Measurements from ENCODE around the gene FGF18. TPM values are rescaled to one million over a fixed set of nuclear protein-coding genes. Genes with fewer than 3 reads are reported as not detected.
A peak's percentile ranks its signal among the peaks of the same experiment; 100 is the strongest.

FGF18 gene
- total RNA-seq, 1 experiment from 2014 or later: 2.1 TPM

DNA sequence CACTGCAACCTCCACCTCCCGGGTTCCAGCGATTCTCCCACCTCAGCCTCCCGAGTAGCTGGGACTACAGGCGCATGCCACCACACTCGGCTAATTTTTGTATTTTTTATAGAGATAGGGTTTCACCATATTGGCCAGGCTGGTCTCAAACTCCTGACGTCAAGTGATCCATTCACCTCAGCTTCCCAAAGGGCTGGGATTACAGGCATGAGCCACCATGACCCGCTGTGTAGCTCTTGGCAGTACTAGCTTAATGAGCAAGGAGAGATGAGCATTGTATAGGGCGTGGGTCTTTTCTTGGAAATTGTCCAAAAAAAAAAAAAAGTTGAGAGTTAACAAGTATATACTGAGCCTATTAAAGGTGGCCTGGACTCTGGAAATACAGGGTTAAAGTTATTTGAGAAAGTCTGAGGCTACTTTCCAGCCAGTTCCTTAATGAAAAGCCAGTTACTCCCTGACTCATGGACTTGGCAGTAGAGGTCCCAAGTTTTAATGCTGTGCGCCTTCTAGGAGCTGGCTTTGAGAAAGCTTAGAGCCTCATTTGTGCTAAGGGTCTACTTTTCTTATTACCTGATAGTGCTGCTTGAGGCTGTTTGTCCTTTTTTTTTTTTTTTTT, 4.2 kb upstream of the FGF18 start:
- POLR2A ChIA-PET: interaction anchor here (0.5 to 0.6 kb wide), 2 partner anchors 26 to 591 kb away, joined by 3 to 4 read pairs; partner anchors contain the start of gene FBXW11
- H3K36me3 ChIP-seq (ENCODE audit: control insufficient read depth, insufficient read depth, low read length): peaks cover 2% of the 10 kb centered on the region; the same call in 1 of the 2 replicates
- H3K4me1 ChIP-seq: no peaks in the 10 kb centered on the region
- DNase-seq: no peak
- BruUV-seq (replicated peaks): no TSS peak
- peaks cover 96% of the 10 kb centered on the region for H3K36me3 Mint-ChIP-seq (ENCODE audit: insufficient read depth, unreplicated experiment)
- CTCF ChIA-PET: interaction anchor here (0.6 kb wide), 1 partner anchor 142 kb away, joined by 4 read pairs; no protein-coding TSS in a partner anchor
- no peak overlapping the region for H3K4me3 Mint-ChIP-seq (ENCODE audit: unreplicated experiment)
- no peak overlapping the region for H3K4me3 ChIP-seq (ENCODE audit: low read depth, low read length)
- H3K27me3 ChIP-seq (replicated peaks; ENCODE audit: control insufficient read depth, insufficient read depth, low read length): no peaks in the 10 kb centered on the region
- TF ChIP-seq, protein P1, sequence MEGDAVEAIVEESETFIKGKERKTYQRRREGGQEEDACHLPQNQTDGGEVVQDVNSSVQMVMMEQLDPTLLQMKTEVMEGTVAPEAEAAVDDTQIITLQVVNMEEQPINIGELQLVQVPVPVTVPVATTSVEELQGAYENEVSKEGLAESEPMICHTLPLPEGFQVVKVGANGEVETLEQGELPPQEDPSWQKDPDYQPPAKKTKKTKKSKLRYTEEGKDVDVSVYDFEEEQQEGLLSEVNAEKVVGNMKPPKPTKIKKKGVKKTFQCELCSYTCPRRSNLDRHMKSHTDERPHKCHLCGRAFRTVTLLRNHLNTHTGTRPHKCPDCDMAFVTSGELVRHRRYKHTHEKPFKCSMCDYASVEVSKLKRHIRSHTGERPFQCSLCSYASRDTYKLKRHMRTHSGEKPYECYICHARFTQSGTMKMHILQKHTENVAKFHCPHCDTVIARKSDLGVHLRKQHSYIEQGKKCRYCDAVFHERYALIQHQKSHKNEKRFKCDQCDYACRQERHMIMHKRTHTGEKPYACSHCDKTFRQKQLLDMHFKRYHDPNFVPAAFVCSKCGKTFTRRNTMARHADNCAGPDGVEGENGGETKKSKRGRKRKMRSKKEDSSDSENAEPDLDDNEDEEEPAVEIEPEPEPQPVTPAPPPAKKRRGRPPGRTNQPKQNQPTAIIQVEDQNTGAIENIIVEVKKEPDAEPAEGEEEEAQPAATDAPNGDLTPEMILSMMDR (IDR thresholded peaks at IDR 0.05; ENCODE audit: insufficient read depth in 1 of 2, low read depth in 1 of 2, low read length in 1 of 2, severe bottlenecking in 1 of 2, unreplicated experiment in 1 of 2): no peak
- H3K9me3 Mint-ChIP-seq (ENCODE audit: unreplicated experiment): no peaks in the 10 kb centered on the region
- intact Hi-C loops (cut with micrococcal nuclease; ENCODE audit: unreplicated experiment): loop anchor here (5.0 to 10.0 kb wide), 3 partner anchors 192 to 630 kb away; no protein-coding TSS in a partner anchor
- no peaks in the 10 kb centered on the region for H3K9me3 ChIP-seq
- no peaks in the 10 kb centered on the region for H3K27me3 Mint-ChIP-seq (ENCODE audit: insufficient read depth, unreplicated experiment)
- H3K27ac Mint-ChIP-seq (ENCODE audit: unreplicated experiment): no peak overlapping the region
- peaks cover 9% of the 10 kb centered on the region for H3K4me1 Mint-ChIP-seq (ENCODE audit: low read depth, unreplicated experiment)

DNA sequence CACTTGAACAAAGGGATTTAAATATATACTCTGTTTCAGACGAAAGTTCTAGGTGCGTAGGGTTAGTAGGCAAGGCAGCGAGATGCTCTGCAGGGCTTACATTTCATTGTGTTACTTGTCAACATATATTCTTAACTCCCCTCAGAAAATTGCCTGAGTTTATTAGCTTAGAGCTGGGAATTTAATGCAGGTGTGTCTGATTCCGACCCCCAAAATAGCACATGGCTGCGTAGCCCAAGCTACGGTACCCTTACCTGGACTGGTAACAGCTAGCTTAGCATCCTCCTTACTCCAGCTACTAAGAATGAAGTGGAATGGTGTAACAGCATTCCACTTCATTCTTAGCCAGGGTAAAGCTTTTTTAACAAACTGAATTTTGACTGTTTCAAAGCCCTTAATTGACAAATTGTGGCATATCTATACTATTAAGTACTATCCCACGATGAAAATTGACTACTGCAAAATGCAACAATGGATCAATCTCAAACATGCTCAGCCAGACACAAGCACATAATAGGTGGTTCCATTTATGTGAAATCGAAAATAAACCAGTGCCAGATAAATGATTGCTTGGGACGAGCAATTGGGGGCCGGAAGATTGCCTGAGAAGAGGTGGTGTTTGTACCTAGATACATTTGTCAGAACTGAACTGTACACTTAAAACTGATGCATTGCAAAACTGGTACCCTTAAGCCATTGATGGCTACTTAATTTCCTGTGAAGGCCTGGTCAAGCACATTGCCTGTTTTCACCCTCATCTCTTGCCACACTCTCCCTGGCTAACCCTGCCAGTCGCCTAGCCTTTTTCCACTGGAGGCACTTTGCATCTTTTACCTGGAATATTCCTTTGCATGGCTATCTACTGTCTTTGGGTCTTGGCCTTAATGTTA, 3.0 kb upstream of the FGF18 start:
- peak in 1 of 2 experiments; percentile 15 for DNase-seq
- Mint-ChIP-seq H3K36me3 (ENCODE audit: insufficient read depth, unreplicated experiment) (peaks cover 94% of the 10 kb centered on the region), H3K4me1 (ENCODE audit: low read depth, unreplicated experiment) (peaks cover 9% of the 10 kb centered on the region), H3K27ac (ENCODE audit: unreplicated experiment) (peak overlapping the region; percentile 63), H3K27me3 (ENCODE audit: insufficient read depth, unreplicated experiment) (no peaks in the 10 kb centered on the region), H3K9me3 (ENCODE audit: unreplicated experiment) (no peaks in the 10 kb centered on the region), H3K4me3 (ENCODE audit: unreplicated experiment) (peak overlapping the region; percentile 10)
- ChIA-PET POLR2A (no interaction called here), CTCF (no interaction called here)
- no TSS peak for BruUV-seq (replicated peaks)
- Histone ChIP-seq H3K27me3 (replicated peaks; ENCODE audit: control insufficient read depth, insufficient read depth, low read length) (no peaks in the 10 kb centered on the region), H3K4me1 (no peaks in the 10 kb centered on the region), H3K4me3 (ENCODE audit: low read depth, low read length) (no peak overlapping the region), H3K9me3 (no peaks in the 10 kb centered on the region), H3K36me3 (ENCODE audit: control insufficient read depth, insufficient read depth, low read length) (peaks cover 2% of the 10 kb centered on the region; the same call in 1 of the 2 replicates)
- intact Hi-C loops (cut with micrococcal nuclease; ENCODE audit: unreplicated experiment): loop anchor here (5.0 to 10.0 kb wide), 3 partner anchors 191 to 628 kb away; no protein-coding TSS in a partner anchor
- TF ChIP-seq, protein P1 (IDR thresholded peaks at IDR 0.05; ENCODE audit: insufficient read depth in 1 of 2, low read depth in 1 of 2, low read length in 1 of 2, severe bottlenecking in 1 of 2, unreplicated experiment in 1 of 2): no peak

DNA sequence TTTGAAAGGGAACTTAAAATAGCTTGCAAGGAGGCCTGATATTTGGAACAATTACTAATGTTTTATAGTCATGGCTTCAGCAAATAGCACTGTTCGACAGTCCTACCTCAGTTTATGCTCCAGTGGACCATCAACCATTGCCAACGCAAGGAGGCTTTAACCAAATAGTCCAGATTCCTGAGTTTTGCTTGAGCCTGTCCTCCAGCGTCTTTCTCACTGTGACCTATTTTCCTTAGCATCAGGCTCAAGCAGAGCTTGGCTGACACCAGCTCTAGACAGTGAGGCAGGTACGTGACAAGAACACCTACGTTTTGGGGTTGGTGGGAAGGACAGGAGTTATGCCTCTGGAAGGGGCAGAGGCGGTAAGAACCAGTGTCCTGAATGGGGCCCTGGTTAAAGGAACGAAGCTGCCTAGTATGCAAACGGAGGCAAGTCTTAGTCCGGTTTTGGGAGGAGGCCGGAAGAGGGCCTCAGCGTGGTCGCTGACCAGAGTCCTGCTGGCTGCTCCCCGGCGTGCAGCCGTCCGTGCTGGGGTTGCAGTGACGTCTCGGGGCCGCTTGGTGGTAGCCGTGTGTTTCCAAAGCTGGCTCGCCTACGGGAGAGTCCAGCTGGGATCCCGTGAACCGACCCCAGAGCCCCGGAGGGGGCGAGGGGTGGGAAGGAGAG, 998 bp upstream of the FGF18 start:
- peak overlapping the region; percentile 82 for H3K27ac Mint-ChIP-seq (ENCODE audit: unreplicated experiment)
- POLR2A ChIA-PET: no interaction called here
- intact Hi-C loops (cut with micrococcal nuclease; ENCODE audit: unreplicated experiment): loop anchor here (1.0 to 10.0 kb wide), 6 partner anchors 66 to 626 kb away; no protein-coding TSS in a partner anchor

More for the DNA sequence above, 998 bp upstream of the FGF18 start:
- Histone ChIP-seq H3K9me3 (no peaks in the 10 kb centered on the region), H3K27me3 (replicated peaks; ENCODE audit: control insufficient read depth, insufficient read depth, low read length) (no peaks in the 10 kb centered on the region), H3K4me3 (ENCODE audit: low read depth, low read length) (peak overlapping the region; percentile 47), H3K36me3 (ENCODE audit: control insufficient read depth, insufficient read depth, low read length) (no peaks in the 10 kb centered on the region; the same call in 1 of the 2 replicates), H3K4me1 (no peaks in the 10 kb centered on the region)
- Mint-ChIP-seq H3K4me1 (ENCODE audit: low read depth, unreplicated experiment) (peaks cover 9% of the 10 kb centered on the region), H3K36me3 (ENCODE audit: insufficient read depth, unreplicated experiment) (peaks cover 73% of the 10 kb centered on the region), H3K4me3 (ENCODE audit: unreplicated experiment) (peak overlapping the region; percentile 93), H3K9me3 (ENCODE audit: unreplicated experiment) (no peaks in the 10 kb centered on the region), H3K27me3 (ENCODE audit: insufficient read depth, unreplicated experiment) (no peaks in the 10 kb centered on the region)
- CTCF ChIA-PET: interaction anchor here (0.5 to 2.3 kb wide), 17 partner anchors 12 to 641 kb away, joined by 3 to 11 read pairs (median 4); no protein-coding TSS in a partner anchor
- BruUV-seq (replicated peaks): no TSS peak
- DNase-seq: peak; percentile 89 to 94
- TF ChIP-seq, protein P1 (IDR thresholded peaks at IDR 0.05; ENCODE audit: insufficient read depth in 1 of 2, low read depth in 1 of 2, low read length in 1 of 2, severe bottlenecking in 1 of 2, unreplicated experiment in 1 of 2): peak; percentile 91 to 93
